BLaER1 treated with 17β-estradiol and CSF1 and Interleukin-3, amounts not matched to agents 10 nM and 100 nM (cell line): ENCODE measurements around the gene PMVK.
A peak's percentile ranks its signal among the peaks of the same experiment; 100 is the strongest.

Source experiments
- H3K27ac ChIP-seq, 11 experiments: shearing (Covaris generic); formaldehyde crosslinking; 2 replicates each; pipeline ENCODE4 v1.8.1; 2022
- H3K27me3 ChIP-seq, 11 experiments: shearing (Covaris generic); formaldehyde crosslinking; 2 replicates each; pipeline ENCODE4 v1.8.1; 2022
- H3K36me3 ChIP-seq, 11 experiments: shearing (Covaris generic); formaldehyde crosslinking; 2 replicates each; pipeline ENCODE4 v1.8.1; 2022
- H3K4me1 ChIP-seq, 10 experiments: shearing (Covaris generic); formaldehyde crosslinking; 2 replicates each; pipeline ENCODE4 v1.8.1; 2022
- H3K4me2 ChIP-seq, 11 experiments: shearing (Covaris generic); formaldehyde crosslinking; 2 replicates each; pipeline ENCODE4 v1.8.1; 2022
- H3K4me3 ChIP-seq, 10 experiments: shearing (Covaris generic); formaldehyde crosslinking; 2 replicates each; pipeline ENCODE4 v1.8.1; 2022
- H3K9ac ChIP-seq, 11 experiments: shearing (Covaris generic); formaldehyde crosslinking; 2 replicates each; pipeline ENCODE4 v1.8.1; 2022
- H3K9me3 ChIP-seq, 11 experiments: shearing (Covaris generic); formaldehyde crosslinking; replicated peaks in 1 of 11; 2 replicates each; pipeline ENCODE4 v1.8.1; 2022
- H4K20me1 ChIP-seq, 11 experiments: shearing (Covaris generic); formaldehyde crosslinking; 2 replicates each; pipeline ENCODE4 v1.8.1; 2022
- Cebpa-rat ChIP-seq, 11 experiments: shearing (Covaris generic); IDR thresholded peaks; 2 replicates each; pipeline ENCODE4 v1.8.1; 2022

PMVK gene

DNA sequence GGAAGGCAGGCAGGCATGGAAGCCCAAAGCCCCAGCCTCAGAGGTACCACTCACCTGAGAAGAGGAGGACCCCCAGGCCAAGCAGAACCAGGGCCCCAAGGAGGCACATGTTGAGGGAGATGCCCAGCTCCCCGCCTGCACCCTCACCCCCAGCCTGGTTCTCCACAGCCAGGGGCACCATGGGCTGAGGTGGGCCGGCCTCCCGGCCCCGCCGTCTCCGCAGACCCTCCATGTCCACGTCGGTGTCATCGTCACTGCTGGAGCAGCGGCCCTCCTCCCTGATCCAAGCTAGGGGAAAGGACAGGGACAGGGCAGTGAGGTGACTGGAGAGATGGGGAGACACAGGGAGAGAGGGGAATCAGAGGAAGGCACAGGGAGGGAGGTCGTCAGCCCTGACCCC lies 11.6 kb upstream of the PMVK start:
- Histone ChIP-seq H3K27ac (peak overlapping the region in 4 of 11 experiments; percentile 8 to 44 (median 22); a peak in 4 of 22 replicates), H3K4me3 (no peak overlapping the region), H3K4me2 (peak overlapping the region in 3 of 11 experiments; percentile 3 to 46 (median 27); a peak in 4 of 22 replicates), H4K20me1 (peaks cover 11 to 47% (median 24%) of the 10 kb centered on the region in 11 experiments; a peak in 14 of 22 replicates), H3K4me1 (peaks cover 64 to 91% (median 84%) of the 10 kb centered on the region in 10 experiments), H3K9ac (peak overlapping the region in 8 of 11 experiments; percentile 4 to 46 (median 34); a peak in 10 of 22 replicates), H3K9me3 (no peaks in the 10 kb centered on the region), H3K36me3 (peaks cover 42 to 66% (median 61%) of the 10 kb centered on the region in 11 experiments), H3K27me3 (no peaks in the 10 kb centered on the region)
- TF ChIP-seq Cebpa-rat (IDR thresholded peaks at IDR 0.05): no peak

DNA sequence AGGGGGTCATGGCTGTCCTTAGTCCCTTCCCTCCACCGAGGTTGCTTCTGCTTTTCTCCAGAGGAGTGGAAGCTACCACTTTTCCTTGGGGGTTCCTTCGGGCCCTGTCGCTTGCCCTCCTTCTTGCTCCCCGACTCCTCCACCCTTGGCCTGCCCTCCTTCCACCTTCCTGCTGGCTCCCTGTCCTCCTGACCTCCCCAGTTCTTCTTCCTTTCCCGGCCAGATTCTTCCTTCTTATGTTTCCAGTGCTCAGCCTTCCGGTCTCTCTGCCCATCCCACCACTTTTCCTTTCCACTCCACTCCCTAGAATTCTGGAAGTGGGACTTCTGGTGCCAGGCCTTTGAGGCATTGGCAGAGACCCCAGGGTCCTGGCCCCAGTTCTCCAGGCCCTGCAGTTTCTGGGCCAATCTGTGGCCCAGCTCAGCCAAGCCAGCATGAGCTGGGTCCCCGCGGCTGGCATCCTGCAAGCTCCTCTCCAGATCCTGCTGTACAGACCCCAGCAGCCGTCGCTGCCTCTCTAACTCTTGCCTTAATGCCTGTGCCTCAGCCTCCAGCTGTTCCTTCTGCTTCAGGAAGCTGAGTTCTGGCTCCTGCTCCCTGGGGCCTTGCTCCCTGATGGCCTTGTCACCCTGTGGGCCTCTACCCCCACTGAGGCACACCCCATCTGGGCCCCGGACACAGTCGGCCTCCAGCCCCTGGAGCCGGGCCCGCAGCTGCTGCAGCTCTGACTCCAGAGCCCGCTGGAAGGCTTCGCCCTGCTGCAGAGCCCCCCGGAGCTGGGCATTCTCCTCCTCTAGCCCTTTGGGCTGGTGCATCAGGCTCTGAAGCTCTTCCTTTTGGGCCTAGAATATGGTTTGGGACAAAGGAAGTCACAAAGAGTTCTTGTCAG lies 9.7 kb upstream of the PMVK start:
- Histone ChIP-seq H3K4me3 (no peak overlapping the region), H3K36me3 (peaks cover 36 to 60% (median 56%) of the 10 kb centered on the region in 11 experiments), H3K4me1 (peaks cover 64 to 91% (median 84%) of the 10 kb centered on the region in 10 experiments), H3K4me2 (peak overlapping the region; percentile 83 to 97 (median 88)), H3K9ac (peak overlapping the region; percentile 44 to 78 (median 69); a peak in 19 of 22 replicates), H3K27ac (peak overlapping the region in 10 of 11 experiments; percentile 19 to 89 (median 86); a peak in 16 of 22 replicates), H3K27me3 (no peaks in the 10 kb centered on the region), H3K9me3 (no peaks in the 10 kb centered on the region), H4K20me1 (peaks cover 0 to 30% (median 6%) of the 10 kb centered on the region in 11 experiments; a peak in 13 of 22 replicates)
- TF ChIP-seq Cebpa-rat (IDR thresholded peaks at IDR 0.05): no peak

DNA sequence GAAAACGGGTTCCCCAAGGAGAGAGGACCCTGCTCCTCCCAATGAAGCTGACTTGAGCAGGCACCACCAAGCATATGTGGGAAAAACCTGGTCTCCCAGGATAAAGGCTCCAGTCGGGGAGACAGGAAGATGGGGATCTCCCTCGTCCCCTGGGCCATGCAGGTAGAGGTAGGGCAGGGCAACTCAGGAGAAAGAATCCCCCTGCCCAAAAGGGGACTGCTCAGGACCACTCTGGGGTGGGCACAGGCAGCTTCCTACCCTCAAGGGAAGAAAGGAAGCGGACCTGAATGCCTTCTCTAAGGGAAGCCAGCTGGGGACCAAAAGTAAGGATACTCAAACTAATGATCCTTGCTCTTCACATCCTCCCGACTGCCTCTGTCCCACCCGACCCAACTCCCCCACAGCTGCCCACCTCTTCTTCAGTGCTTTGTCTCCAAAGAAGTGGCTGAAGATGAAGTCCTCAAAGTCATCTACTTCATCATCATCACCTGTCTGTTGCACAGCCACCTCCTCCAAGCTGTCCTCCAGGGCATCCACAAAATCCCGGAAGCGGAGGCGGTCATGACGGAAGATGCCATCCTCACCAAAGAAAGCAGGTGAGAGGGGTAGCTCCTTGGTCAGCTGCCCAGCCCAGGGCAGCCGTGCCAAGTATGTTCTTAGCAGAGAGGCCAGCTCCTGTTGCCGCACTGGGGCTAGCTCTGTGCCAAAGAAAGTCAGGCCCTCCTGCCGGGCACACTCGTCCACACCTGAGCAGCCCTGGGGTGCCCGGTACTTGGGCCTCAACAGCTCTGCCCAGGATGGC lies 8.8 kb upstream of the PMVK start:
- H3K27me3 ChIP-seq: no peaks in the 10 kb centered on the region
- H3K27ac ChIP-seq: peak overlapping the region; percentile 34 to 89 (median 86); a peak in 21 of 22 replicates
- TF ChIP-seq Cebpa-rat (IDR thresholded peaks at IDR 0.05): no peak
- H4K20me1 ChIP-seq: peaks cover 0 to 21% (median 0%) of the 10 kb centered on the region in 11 experiments; a peak in 8 of 22 replicates
- H3K4me2 ChIP-seq: peak overlapping the region; percentile 83 to 97 (median 88)
- peaks cover 28 to 51% (median 47%) of the 10 kb centered on the region in 11 experiments for H3K36me3 ChIP-seq
- no peaks in the 10 kb centered on the region for H3K9me3 ChIP-seq
- H3K9ac ChIP-seq: peak overlapping the region; percentile 61 to 78 (median 73)
- peak overlapping the region in 1 of 10 experiments; percentile 16; a peak in 1 of 20 replicates for H3K4me3 ChIP-seq
- peaks cover 64 to 91% (median 84%) of the 10 kb centered on the region in 10 experiments for H3K4me1 ChIP-seq

DNA sequence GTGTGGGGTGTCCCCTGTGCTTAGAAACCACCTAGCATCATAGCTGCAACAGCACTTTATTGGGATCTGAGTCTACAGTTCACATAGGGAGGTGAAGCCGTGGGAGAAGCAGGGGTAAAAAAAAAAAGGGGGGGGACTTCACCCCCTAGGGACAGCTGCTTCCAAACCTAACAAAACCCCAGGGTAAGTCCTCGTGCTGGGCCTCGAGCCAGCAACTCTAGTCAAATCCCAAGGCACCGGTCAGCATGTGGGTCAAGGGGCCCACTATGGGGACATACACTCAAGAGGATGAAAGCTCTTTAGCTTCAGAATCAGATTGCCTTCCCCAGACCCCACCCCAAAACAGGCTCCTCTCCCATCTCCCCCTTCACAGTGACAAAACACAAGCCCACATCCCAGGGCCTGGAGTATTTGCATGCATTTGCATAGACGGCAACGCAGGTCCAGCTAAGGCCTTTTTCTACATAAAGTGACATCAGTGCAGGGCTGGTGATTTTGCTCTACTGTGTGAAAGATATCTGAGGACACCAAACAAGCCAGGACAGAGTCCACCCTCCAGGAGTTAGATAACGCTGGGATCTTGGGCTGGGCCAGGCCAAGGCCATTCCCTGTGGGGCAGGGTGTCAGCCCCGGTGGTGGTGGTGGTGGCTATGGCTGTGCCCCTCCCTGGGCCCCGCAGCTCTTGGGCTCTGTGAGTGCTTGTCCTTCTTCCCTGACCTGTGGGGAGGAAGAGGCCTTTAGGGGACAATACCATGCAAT lies 8.1 kb upstream of the PMVK start:
- H3K4me3 ChIP-seq: peak overlapping the region in 1 of 10 experiments; percentile 16; a peak in 1 of 20 replicates
- H3K9ac ChIP-seq: peak overlapping the region; percentile 61 to 78 (median 73); a peak in 21 of 22 replicates
- H3K4me2 ChIP-seq: peak overlapping the region; percentile 83 to 97 (median 88)

DNA sequence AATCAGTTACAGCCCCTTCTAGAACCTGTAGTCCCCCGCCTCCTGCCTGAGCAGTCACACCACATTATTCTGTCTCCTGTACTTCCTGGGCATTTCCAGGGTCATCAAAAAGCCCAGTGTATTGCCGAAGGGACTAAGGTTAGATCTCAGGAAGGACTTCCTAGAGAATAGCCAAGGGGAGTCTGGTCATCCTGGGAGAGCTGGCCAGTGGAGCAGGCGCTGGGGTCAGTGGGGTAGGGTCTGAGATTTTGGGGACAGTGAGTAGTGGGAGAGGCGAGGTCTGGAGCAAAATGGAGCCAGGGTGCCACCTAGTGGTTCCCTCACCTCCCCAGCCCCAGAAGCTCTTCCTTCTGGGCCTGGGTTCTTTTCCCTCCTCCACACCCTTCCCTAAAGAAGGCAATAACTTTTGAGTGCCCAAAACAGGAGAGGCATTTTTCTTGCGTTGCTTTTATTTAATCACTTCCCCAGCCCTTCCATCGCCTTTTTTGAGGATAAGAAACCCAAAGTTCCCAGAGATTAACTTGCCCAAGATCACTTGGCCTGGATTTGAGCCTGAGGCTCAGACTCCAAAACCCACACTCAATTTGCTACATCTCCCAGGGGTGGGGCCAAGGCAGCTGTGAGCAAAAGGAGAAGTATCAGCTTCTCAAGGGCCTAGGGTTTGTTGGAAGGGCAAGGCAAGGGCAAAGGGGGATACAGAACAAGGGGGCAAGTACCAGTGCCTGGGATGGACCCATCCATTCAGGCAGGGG lies 7.3 kb upstream of the PMVK start:
- H3K4me1 ChIP-seq: peaks cover 79 to 98% (median 96%) of the 10 kb centered on the region in 10 experiments
- H3K9me3 ChIP-seq: no peaks in the 10 kb centered on the region
- peak overlapping the region; percentile 61 to 78 (median 73); a peak in 21 of 22 replicates for H3K9ac ChIP-seq
- H3K27me3 ChIP-seq: no peaks in the 10 kb centered on the region
- H3K4me3 ChIP-seq: no peak overlapping the region
- H4K20me1 ChIP-seq: peaks cover 0 to 21% (median 0%) of the 10 kb centered on the region in 11 experiments; a peak in 6 of 22 replicates
- H3K36me3 ChIP-seq: peaks cover 26 to 39% (median 37%) of the 10 kb centered on the region in 11 experiments
- peak overlapping the region; percentile 83 to 97 (median 88) for H3K4me2 ChIP-seq
- TF ChIP-seq Cebpa-rat (IDR thresholded peaks at IDR 0.05): no peak
- H3K27ac ChIP-seq: peak overlapping the region; percentile 34 to 89 (median 86)

More for the DNA sequence above, 8.1 kb upstream of the PMVK start:
- TF ChIP-seq Cebpa-rat (IDR thresholded peaks at IDR 0.05): no peak
- Histone ChIP-seq H3K36me3 (peaks cover 26 to 44% (median 41%) of the 10 kb centered on the region in 11 experiments), H3K27ac (peak overlapping the region; percentile 34 to 89 (median 86)), H3K4me1 (peaks cover 71 to 94% (median 91%) of the 10 kb centered on the region in 10 experiments), H4K20me1 (peaks cover 0 to 21% (median 0%) of the 10 kb centered on the region in 11 experiments; a peak in 6 of 22 replicates), H3K9me3 (no peaks in the 10 kb centered on the region), H3K27me3 (no peaks in the 10 kb centered on the region)

DNA sequence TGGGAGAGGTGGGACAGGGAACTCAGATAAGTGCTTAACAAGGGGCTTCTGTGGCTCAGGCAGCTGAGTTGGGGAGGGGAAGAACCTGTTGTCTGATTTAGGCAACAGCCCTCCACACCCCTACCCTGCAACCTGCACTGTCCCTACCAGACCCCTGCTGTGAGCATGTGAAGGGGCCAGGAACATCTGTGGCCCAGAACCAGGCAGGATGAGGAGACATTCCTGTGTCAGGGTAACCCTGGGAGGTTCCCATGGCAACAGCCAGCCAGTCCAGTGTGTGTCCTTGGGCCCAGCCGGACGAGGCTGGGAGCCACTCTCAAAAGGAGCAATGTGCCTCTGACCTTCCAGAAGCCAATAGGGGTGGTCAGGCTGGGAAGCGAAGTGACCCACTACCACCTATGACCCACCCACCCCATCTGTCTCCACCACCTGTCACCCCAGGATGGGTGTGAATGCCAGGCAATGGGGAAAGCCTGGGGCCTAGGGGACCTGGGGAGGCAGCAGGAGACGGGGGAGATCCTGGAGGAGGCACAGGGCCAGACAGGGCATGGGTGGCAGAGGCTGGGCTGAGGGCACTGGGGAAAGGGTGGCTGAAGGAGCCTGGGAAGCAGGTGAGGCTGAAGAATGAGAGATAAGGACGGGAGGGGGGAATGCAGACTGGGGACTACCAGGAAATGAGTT lies 5.0 kb upstream of the PMVK start:
- H3K36me3 ChIP-seq: peaks cover 8 to 19% (median 17%) of the 10 kb centered on the region in 11 experiments; a peak in 19 of 22 replicates
- H4K20me1 ChIP-seq: peaks cover 0 to 9% (median 0%) of the 10 kb centered on the region in 11 experiments; a peak in 3 of 22 replicates
- peak overlapping the region; percentile 51 to 78 (median 73); a peak in 18 of 22 replicates for H3K9ac ChIP-seq
- peak overlapping the region; percentile 34 to 89 (median 86); a peak in 21 of 22 replicates for H3K27ac ChIP-seq
- no peak for TF ChIP-seq Cebpa-rat (IDR thresholded peaks at IDR 0.05)
- no peaks in the 10 kb centered on the region for H3K9me3 ChIP-seq
- H3K4me2 ChIP-seq: peak overlapping the region; percentile 83 to 97 (median 88)
- no peaks in the 10 kb centered on the region for H3K27me3 ChIP-seq
- H3K4me1 ChIP-seq: peaks cover 86 to 92% (median 90%) of the 10 kb centered on the region in 10 experiments
- peak overlapping the region in 2 of 10 experiments; percentile 27 to 53; a peak in 3 of 20 replicates for H3K4me3 ChIP-seq
